ENCODE results near the gene TNFAIP8L3. TPM values are rescaled to one million over a fixed set of nuclear protein-coding genes. Genes with fewer than 3 reads are reported as not detected.

TNFAIP8L3 gene
- total RNA-seq, 1 experiment from 2014 or later: 0.33 TPM

GRCh38 chr15:51117270-51117669, 22.6 kb upstream of the TNFAIP8L3 start:
- no peak for DNase-seq (ENCODE audit: low spot score)

GRCh38 chr15:51114437-51115119, 19.9 kb upstream of the TNFAIP8L3 start:
- DNase-seq (ENCODE audit: low spot score): no peak

- DNase-seq (ENCODE audit: low spot score): no peak
Observed at GRCh38 chr15:51112078-51112477, 17.4 kb upstream of the TNFAIP8L3 start.

- DNase-seq (ENCODE audit: low spot score): no peak
Observed at GRCh38 chr15:51111061-51111460, 16.4 kb upstream of the TNFAIP8L3 start.

GRCh38 chr15:51110171-51110570, 15.5 kb upstream of the TNFAIP8L3 start:
- no peak for DNase-seq (ENCODE audit: low spot score)

GRCh38 chr15:51108933-51109550, 14.3 kb upstream of the TNFAIP8L3 start:
- peak; percentile 56 for DNase-seq (ENCODE audit: low spot score)

- no peak for DNase-seq (ENCODE audit: low spot score)
Observed at GRCh38 chr15:51107612-51108011, 12.9 kb upstream of the TNFAIP8L3 start.

- no peak for DNase-seq (ENCODE audit: low spot score)
Observed at GRCh38 chr15:51106481-51106880, 11.8 kb upstream of the TNFAIP8L3 start.

GRCh38 chr15:51105430-51106016, 10.8 kb upstream of the TNFAIP8L3 start:
- DNase-seq (ENCODE audit: low spot score): no peak

- no peak for DNase-seq (ENCODE audit: low spot score)
Observed at GRCh38 chr15:51104512-51104911, 9.8 kb upstream of the TNFAIP8L3 start.

GRCh38 chr15:51103330-51103729, 8.6 kb upstream of the TNFAIP8L3 start:
- no peak for DNase-seq (ENCODE audit: low spot score)

- no peak for DNase-seq (ENCODE audit: low spot score)
Observed at GRCh38 chr15:51100785-51101489, 6.2 kb upstream of the TNFAIP8L3 start.

- DNase-seq (ENCODE audit: low spot score): no peak
Observed at GRCh38 chr15:51099185-51099584, 4.5 kb upstream of the TNFAIP8L3 start.

GRCh38 chr15:51098331-51098619, 3.6 kb upstream of the TNFAIP8L3 start:
- DNase-seq (ENCODE audit: low spot score): no peak

- no peak for DNase-seq (ENCODE audit: low spot score)
Observed at GRCh38 chr15:51097553-51098330, 3.0 kb upstream of the TNFAIP8L3 start.

GRCh38 chr15:51096976-51097375, 2.3 kb upstream of the TNFAIP8L3 start:
- no peak for DNase-seq (ENCODE audit: low spot score)

GRCh38 chr15:51095681-51096331, 1.1 kb upstream of the TNFAIP8L3 start:
- DNase-seq (ENCODE audit: low spot score): no peak

GRCh38 chr15:51093839-51094605, 684 bp downstream of the TNFAIP8L3 start:
- DNase-seq (ENCODE audit: low spot score): no peak

GRCh38 chr15:51093488-51093838, 1.2 kb downstream of the TNFAIP8L3 start:
- DNase-seq (ENCODE audit: low spot score): no peak

GRCh38 chr15:51092480-51093040, 2.1 kb downstream of the TNFAIP8L3 start:
- DNase-seq (ENCODE audit: low spot score): no peak

GRCh38 chr15:51090753-51091152, 4.0 kb downstream of the TNFAIP8L3 start:
- DNase-seq (ENCODE audit: low spot score): no peak

Data from H4 (cell line).